Dedifferentiated amniotic fluid mesenchymal stem cell (primary cell): Measurements from ENCODE around the gene NUMBL.
"Not testable (repeated sequence)": the region's sequence is repeated elsewhere in the genome, so short reads cannot be mapped to it uniquely, and the experiment has no call there.

ENCODE experiments used
- DNase-seq: peaks from one replicate; pipeline ENCODE4 v3.0.0-alpha.2; 2016; ENCODE audit errors: extremely low spot score

Gene NUMBL

DNA sequence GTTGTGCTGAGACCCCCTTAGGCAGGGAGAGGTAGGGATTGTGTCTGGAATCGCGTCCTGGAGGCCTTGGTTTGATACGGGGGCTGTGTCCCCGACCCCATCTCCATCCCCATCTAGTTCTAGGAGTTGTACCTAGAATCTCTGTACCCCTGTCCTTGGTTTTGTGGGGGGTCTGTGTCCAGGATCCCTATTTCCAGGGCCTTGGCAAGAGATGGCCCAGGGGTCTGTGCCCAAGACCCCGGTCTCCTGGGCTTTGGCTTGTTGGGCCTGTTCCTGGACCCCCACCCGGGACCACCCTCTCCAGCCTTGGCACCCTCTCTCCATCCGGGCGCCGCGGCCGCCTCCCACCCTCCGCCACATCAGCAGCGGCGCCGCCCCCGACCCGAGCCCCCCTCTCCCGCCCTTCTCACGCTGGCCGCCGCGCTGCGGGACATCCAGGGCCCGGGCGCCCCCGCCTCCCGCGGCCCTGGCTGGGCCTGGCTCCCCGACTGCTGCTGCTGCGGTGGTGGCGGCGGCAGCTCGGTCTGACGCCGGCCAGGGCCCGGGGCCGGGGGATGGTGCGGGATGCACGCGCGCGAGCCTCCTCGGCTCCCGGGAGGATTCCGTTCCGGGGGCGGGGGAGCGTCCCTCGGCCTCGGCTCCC lies at the start of gene NUMBL:
Gene NUMBL, minus strand, starts transcription at position 602 of the 643 bp plus-strand sequence. Its CDS starts 168 bp downstream, at position 434.
- DNase-seq, result no peak

DNA sequence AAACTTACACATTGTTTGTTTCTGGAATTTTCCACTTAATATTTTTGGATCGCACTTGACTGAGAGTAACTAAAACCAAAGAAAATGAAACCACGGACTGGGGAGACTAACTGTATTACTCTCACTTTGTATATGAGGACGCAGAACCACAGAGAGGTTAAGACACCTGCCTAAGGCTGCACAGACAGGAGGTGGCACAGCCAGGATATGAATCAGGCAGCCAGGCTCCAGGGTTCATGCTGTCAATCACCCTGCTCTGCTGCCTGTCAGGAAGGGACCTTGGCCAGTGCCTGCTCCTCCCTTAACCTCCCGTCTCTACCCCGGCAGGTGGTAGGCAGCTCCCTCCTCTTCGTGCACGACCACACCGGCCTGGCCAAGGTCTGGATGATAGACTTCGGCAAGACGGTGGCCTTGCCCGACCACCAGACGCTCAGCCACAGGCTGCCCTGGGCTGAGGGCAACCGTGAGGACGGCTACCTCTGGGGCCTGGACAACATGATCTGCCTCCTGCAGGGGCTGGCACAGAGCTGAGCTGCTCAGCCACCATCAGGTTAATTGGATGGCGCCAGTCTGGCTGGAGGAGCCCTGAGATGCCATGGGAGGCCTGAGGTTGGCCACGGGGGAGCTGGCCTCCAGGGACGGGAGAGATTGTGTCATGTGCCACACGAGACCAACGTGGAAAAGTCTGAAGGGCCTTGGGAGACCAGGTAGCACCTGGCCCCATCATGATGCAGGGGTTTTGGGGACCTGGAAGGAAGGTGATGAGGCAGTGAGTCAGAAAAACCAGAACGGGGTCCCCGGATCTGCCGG lies 48.8 kb upstream of the NUMBL start:
- DNase-seq, result no peak

DNA sequence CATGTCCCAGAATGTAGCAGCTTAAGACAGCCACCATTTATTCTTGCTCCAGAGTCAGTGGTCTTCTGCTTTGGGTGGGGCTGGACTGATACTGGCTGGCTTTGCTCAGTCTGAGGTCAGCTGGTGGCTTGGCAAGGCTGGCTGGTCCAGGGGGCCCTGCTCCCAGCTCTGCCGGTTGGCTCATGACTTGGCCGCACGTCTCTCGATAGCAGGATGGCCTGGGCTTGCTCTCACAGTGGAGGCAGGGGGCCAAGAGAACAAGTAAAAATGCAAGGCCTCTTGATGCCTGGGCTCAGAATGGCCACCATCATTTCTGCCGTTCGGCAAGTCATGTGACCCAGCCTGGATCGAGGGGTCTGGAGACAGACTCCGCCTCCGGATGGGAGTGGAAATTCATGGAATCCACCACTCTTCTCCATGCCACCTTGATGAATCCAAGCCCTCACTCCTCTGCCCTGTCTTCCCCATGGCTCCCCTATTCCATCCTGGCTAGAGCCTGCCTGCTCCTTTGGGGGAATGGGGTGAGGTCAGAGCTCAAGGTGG lies 46.7 kb upstream of the NUMBL start:
- DNase-seq, result no peak

DNA sequence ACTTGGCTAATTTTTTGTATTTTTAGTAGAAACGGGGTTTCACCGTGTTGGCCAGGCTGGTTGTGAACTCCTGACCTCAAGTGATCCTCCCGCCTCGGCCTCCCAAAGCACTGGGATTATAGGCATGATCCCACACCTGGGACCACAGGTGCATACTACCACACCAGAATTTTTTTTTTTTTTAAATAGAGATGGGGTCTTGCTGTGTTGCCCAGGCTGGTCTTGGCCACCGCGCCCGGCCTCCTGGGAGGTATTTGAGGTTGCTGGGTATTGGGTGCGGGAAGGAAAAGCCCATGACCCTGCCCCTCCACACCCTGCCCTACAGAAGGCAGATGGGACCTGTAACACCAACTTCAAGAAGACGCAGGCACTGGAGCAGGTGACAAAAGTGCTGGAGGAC lies 46.2 kb upstream of the NUMBL start:
- DNase-seq, result no peak

DNA sequence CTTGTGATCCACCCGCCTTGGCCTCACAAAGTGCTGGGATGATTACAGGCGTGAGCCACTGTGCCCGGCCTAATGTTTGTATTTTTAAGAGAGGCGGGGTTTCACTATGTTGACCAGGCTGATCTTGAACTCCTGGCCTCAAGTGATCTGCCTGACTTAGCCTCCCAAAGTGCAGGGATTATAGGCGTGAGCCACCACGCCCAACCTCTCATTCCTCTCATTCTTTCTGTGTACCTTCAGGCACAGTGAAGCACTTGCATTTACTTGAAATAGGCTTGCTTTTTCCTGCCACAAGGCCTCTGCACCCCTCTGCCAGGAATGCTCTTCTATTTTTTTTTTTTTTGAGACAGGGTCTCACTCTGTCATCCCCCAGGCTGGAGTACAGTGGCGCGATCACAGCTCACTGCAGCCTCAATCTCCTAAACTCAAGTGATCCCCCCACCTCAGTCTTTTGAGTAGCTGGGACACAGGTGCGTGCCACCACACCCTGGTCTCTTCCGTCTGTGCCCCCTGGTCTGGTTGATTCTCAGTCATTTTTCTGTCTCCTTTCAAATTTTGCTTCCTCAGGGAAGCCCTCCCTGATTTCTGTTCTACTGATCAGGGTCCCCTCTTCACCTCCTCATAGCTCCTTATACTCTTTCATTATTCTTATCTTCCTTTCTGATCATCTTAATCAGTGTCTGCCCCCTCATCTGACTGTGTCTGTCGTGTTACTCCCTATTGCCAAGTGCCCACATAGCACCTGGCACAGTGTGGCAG lies 44.7 kb upstream of the NUMBL start:
- DNase-seq, result no peak

DNA sequence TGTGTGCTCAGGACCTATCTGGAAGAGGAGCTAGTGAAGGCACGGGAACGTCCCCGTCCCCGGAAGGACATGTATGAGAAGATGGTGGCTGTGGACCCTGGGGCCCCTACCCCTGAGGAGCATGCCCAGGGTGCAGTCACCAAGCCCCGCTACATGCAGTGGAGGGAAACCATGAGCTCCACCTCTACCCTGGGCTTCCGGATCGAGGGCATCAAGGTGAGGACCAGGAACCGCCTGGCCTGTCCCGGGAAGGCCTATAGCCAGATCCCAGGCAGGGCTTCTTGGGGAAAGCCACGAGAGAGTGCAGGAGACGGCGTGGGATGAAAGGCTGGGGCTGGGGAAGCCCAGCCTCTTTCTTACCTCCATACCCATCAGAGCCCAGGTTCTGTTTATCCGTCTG lies 42.7 kb upstream of the NUMBL start:
- DNase-seq, result no peak

DNA sequence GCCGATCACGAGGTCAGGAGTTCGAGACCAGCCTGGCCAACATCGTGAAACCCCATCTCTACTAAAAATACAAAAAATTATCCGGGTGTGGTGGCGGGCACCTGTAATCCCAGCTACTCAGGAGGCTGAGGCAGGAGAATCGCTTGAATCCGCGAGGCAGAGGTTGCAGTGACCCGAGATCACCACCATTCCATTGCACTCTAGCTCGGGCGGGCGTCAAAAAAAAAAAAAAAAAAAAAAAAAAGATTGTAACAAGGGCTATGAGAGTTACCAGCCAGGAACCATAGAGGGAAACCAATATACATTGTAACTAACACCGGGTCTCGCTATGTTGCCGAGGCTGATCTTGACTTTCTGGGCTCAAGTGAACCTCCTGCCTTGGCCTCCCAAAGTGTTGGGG lies 41.9 kb upstream of the NUMBL start:
- DNase-seq, result not testable (repeated sequence)

DNA sequence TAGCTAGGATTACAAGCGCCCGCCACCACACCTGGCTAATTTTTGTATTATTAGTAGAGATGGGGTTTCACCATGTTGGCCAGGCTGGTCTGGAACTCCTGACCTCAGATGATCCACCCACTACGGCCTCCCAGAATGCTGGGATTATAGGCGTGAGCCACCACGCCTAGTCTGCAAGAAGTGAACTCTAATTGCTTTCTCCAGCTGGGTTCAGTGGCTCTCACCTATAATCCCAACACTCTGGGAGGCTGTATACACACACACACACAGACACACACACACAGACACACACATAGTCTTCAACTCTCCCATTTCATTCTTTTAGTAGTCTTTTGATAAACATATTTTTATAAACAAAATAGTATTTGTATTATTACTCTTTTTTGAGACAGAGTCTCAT lies 39.6 kb upstream of the NUMBL start:
- DNase-seq, result not testable (repeated sequence)

DNA sequence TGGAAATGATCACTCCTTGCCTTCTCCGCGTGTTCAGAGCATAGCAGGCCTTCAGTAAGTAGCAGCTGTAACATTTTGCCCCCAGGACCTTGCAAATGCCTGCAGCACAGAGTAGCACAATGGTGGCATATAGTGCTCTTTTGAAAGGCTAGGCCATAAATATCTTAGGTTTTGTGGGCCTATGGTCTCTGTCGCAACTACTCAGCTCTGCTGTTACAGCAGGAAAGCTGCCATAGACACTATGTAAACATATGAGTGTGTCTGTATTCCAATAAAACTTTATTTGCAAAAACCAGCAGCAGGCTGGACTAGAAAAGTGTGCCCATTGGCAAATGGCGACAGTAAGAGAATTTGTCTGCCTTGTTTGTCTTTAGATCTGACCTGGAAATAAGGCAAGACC lies 35.8 kb upstream of the NUMBL start:
- DNase-seq, result no peak

DNA sequence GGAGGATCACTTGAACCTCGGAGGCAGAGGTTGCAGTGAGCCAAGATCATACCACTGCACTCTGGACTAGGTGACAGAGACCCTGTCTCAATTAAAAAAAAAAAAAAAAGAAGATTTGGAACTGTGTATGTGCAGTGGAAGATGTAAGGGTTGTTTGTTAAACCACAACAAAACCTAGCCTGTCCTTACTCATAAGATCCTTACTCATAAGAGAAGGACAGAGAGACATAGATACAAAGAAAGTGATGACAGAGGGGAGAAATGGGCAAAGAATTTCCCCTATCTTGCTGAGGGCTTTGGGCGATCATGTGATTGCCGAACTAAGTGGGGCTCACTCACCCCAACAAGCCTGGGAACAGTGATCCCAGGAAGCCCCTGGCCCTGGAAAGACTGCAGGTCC lies 34.4 kb upstream of the NUMBL start:
- DNase-seq, result no peak

DNA sequence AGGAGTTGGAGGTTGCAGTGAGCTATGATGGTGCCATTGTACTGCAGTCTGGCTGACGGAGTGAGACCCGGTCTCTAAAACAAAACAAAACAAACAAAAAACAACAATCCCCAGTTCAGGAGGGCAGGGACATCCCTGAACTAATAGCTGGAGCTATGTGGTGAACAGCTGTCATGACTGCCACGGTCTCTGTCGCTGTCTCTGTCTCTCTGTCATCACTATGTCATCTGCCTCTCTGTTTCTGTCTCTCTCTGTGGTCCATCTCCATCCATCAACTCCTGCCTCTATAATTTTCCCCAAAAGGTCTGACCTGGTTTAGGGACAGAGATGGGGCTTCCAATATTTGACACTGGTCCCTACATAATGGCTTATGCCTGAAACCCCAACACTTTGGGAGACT lies 33.9 kb upstream of the NUMBL start:
- no peak for DNase-seq

DNA sequence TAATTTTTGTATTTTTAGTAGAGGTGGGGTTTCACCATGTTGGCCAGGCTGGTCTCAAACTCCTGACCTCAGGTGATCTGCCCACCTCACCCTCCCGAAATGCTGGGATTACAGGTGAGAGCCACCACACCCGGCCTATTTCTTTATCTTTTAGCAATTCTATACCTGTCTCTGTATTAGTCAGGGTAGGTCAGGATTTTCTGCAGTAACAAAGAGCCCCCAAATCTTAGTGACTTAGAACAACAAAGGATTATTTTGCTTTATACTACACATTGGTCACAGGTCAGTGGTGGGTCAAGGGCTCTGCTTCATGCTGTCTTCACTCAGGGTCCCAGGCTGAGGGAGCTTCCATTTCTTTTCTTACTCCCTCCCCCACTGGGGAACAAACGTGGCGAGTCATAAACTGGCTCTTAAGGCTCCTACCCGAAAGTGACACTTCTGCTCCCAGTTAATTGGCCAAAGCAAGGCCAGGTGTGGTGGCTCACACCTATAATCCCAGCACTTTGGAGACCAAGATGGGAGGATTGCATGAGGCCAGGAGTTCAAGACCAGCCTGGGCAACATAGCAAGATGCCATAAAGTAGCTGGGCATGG lies 33.3 kb upstream of the NUMBL start:
- DNase-seq, result no peak

DNA sequence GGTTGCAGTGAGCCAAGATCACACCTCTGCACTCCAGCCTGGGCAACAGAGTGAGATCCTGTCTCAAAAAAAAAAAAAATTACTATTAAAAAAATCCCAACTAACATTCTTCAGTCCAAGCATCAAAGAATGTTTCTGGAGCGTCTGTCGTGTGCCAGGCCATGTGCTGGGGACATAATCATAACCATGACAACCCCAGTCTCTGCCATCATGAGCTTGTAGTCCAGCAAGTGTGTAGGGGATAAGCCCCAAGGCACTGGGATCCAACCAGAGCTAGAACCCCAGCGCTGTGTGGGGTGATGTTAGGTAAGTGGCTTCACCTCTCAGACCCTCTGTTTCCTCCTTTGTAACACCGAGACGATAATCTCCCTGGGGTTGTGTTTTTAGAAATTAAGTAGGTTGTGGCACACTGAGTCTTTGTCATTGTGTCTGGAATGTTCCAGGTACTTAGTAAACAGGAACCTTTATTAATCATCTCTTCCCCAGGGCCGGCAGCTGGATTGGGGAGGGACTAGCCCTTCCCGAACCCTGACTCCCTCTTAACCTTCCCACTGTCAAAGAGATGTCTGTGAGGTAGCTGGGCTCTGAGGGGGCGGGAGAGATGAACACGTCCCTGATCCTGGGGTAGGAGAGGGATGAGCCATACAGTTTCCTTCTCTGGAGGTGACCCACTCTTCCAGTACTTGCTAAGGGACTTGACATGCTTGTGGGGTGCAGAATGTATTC lies 31.6 kb upstream of the NUMBL start:
- no peak for DNase-seq

DNA sequence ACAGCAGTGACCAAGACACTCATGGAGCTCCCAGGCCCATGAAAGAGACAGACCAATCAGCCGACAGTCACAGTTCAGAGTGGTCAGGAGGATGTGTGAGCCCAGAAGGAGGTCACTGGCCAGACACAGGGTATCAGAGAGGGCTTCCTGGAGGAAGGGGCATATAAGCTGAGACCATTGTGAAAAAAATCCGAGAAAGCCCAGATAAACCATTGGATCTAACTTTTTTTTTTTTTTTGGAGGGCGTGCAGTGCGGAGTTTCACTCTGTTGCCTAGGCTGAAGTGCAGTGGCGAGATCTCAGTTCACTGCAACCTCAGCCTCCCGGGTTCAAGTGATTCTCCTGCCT lies 30.7 kb upstream of the NUMBL start:
- DNase-seq, result no peak

DNA sequence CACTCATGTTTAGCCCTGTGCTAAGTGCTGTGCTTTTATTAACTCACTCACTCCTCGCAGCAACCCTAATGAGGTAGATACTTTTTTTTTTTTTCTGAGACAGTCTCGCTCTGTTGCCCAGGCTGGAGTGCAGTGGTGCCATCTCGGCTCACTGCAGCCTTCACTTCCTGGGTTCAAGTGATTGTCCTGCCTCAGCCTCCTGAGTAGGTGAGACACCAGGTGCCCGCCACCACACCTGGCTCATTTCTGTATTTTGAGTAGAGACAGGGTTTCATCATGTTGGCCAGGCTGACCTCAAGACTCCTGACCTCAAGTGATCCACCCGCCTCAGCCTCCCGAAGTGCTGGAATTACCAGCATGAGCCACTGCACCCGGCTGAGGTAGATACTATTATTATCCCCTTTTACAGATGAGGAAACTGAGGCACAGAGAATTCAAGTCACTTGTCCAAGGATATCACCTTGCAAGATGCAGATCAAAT lies 29.0 kb upstream of the NUMBL start:
- DNase-seq, result no peak

DNA sequence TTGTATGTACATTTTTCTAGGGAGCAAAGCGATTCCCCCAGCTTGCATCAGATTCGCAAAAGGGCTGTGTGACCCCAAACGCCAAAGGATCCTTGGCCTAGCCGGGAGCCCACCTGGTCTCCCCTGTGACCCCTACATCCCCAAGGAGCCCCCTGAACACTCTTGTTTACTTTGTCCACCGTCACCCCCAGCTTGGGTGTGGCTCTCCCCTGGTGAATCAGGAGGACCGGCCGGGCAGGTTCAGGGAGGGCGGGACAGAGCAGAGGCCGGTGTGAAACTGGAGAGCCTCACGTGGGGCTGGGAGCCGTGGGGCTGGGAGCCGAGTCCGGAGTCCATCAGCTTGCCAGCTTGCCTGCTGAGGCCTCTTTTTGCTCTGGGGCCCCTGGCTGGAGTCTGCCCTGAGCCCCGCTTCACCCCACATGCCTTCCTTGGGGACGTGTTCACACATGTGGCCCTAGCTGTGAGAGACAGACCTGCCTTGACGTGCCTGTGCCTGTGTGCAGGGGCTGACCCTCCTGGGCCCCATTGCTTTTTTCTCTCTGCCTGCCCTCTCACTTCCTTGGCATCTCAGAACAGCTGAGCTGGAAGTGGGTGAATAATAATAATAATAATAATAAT lies 28.4 kb upstream of the NUMBL start:
- DNase-seq, result peak; percentile 44

DNA sequence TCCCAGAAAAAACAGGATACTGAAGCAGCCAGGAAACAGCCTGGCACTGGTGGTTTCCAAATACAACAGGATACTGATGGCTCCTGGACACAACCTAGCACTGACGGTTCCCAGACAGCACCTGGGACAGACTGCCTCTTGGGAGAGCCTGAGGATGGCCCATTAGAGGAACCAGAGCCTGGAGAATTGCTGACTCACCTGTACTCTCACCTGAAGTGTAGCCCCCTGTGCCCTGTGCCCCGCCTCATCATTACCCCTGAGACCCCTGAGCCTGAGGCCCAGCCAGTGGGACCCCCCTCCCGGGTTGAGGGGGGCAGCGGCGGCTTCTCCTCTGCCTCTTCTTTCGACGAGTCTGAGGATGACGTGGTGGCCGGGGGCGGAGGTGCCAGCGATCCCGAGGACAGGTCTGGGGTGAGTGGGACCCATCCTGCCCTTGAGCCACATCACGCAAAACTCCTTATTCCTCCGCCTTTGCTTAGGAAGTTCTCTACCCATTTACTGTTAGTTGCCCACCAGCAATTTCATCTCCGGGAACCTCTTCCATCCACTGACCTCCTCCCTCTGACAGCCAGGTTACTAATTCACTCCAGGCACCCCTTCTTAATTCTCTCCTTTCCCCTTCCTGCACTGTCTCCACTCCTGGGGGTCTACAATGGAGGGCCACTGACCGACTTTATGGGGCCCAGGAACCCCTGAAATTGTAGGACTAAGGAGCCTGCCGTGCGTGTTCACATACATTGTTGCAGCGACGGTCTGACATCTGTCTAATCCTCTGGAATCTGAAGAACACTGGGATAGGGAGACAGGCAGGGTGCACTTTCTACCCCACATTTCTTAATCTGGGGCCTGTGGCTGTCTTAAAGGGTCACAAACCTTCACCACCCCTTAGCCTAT lies 27.7 kb upstream of the NUMBL start:
- DNase-seq, result no peak

DNA sequence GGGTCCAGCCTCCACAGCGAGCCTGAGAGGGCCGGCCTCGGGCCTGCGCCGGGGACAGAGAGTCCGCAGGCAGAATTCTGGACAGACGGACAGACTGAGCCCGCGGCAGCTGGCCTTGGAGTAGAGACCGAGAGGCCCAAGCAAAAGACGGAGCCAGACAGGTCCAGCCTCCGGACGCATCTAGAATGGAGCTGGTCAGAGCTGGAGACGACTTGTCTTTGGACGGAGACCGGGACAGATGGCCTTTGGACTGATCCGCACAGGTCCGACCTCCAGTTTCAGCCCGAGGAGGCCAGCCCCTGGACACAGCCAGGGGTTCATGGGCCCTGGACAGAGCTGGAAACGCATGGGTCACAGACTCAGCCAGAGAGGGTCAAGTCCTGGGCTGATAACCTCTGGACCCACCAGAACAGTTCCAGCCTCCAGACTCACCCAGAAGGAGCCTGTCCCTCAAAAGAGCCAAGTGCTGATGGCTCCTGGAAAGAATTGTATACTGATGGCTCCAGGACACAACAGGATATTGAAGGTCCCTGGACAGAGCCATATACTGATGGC lies 27.0 kb upstream of the NUMBL start:
- DNase-seq, result no peak

DNA sequence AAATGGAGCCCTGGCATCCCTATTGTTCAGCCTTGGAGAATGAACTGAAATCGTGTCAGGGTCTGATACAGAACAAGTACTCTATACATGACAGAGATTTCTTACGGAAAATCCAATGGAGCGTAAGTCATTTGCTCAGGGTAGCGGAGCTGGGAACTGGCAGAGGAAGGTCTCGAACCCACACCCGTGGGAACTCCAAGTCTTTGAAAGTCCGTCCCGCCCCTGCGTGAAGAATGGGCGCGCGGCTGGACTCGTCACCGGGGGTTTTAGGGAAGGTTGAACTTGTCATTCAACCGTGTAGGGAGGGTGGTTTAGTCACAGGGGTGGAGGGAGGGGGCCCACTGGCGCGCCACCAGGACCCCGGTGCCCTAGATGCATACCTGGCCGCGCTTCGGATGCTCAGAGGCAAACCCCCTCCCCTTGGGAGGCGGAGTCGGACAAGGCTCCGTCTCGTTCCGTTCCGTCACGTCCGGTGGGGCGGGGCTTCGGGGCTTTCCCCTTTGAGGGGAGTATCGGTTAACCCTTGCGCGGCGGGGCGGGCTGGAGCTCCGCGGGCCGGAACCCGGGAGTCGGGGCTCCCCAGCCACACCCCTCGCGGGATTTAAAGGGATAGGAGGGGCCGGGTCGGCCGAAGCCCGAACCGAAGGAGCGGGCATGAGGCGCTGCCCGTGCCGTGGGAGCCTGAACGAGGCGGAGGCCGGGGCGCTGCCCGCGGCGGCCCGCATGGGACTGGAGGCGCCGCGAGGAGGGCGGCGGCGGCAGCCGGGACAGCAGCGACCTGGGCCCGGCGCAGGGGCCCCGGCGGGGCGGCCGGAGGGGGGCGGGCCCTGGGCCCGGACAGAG lies 26.3 kb upstream of the NUMBL start, which contains the start of the genes COQ8B and ITPKC:
Gene COQ8B, minus strand, starts transcription at position 405 of the 843 bp plus-strand sequence. CDS start 2,254 bp downstream, outside the sequence.
Gene ITPKC, plus strand, starts transcription at position 631 of the 843 bp plus-strand sequence. Its CDS starts 24 bp downstream, at position 655.
- DNase-seq, result peak; percentile 98
